Stimulated activated CD8-positive, alpha-beta memory T cell treated with anti-CD3 and anti-CD28 coated beads, Interleukin-7, amount 100 ng/mL, for 24 hours (primary cell): ENCODE results near the gene ZC3HAV1.
"Not testable (repeated sequence)": the region's sequence is repeated elsewhere in the genome, so short reads cannot be mapped to it uniquely, and the experiment has no call there.

Experiments
- DNase-seq: peaks from one replicate; pipeline ENCODE4 v3.0.0-alpha.2; 2020; ENCODE audit warnings: low read depth

ZC3HAV1 gene

DNA sequence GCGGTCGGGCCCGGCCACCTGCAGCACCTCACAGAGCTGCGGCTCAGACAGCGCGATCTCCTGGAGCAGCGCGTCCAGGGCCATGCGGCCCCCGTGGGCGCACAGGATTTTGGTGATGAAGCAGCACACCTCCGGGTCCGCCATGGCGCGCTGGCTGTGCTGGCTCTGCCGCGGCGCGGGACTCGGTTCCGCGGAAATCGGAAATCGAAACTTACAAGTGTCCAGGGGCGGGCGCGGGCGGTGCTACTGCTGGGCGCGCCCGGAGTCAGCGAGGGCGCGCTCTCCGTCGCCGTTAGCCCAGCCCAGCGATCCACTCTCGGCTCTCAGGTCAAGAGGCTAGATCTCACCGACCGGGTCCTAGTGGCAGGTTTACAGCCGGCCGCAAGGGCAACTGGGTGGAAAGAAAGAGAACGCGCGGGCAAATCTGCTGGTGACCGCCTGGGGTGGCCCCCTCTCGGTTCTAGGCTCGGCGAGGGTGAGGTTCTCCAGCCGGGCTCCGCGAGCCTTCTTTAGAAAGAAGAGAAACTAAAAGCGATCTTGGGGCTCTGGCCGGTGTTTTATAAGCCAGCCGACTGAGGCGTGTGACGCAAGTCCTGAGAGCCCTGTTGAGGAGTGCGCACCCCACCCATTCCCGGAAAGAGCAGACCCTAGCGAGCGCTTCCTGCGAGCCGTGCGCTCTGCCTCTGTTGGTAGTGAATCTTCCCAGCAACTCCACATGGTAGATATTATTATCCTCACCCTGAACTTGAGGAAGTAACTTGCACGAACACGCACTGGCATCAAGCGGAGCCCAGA, at the start of gene ZC3HAV1:
TSS of gene ZC3HAV1 (minus strand) at position 533 of the 795 bp plus-strand sequence. CDS start at position 144, 389 bp downstream.
- DNase-seq, result peak; percentile 69

DNA sequence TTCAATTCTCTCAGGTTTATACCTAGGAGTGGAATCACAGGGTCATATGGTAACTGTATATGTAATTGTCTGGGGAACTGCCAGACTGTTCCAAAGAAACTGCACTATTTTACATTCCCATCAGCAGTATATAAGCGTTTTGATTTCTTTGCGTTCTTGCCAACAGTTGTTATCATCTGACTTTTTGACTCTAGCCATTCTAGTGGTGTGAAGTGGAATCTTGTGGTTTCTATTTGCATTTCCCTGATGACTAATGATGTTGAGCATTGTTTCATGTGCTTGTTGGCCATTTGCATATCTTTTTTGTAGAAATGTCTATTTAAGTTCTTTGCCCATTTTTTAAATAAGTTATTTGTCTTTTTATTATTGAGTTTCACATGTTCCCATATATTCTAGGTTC, 44.3 kb upstream of the ZC3HAV1 start:
- DNase-seq, result no peak

DNA sequence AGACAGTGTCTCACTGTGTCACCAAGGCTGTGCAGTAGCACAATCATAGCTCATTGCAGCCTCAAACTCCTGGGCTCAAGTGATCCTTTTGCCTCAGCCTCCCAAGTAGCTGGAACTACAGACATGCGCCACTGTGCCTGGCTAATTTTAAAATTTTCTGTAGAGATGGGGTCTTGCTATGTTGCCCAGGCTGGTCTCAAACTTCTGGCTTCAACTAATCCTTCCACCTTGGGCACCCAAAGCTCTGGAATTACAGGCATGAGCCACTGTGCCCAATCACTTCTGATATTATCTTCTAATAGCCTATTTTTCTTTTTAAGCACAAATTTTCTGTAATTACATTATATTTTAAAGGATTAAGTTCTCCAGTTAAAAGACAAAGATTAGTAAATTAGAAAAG, 42.6 kb upstream of the ZC3HAV1 start:
- no peak for DNase-seq

DNA sequence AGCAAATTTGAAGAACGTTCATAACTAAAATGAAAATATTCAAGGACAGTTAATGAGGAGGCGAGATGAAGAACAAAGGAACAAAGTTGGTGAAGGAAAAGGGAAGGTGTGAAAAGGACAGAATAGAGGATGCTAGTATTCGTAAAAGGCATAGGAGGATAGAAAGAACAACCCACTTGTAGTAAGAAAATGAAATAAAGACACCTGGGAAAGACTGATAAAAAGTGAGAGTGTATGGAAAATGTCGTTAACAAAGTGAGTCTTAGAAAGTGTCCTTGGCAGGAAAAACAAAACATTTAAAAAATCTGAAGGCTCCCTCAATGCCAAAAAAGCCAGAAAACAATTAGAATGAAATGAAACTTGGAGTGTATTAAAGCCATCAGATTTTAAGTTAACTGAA, 29.6 kb upstream of the ZC3HAV1 start:
- DNase-seq, result no peak

DNA sequence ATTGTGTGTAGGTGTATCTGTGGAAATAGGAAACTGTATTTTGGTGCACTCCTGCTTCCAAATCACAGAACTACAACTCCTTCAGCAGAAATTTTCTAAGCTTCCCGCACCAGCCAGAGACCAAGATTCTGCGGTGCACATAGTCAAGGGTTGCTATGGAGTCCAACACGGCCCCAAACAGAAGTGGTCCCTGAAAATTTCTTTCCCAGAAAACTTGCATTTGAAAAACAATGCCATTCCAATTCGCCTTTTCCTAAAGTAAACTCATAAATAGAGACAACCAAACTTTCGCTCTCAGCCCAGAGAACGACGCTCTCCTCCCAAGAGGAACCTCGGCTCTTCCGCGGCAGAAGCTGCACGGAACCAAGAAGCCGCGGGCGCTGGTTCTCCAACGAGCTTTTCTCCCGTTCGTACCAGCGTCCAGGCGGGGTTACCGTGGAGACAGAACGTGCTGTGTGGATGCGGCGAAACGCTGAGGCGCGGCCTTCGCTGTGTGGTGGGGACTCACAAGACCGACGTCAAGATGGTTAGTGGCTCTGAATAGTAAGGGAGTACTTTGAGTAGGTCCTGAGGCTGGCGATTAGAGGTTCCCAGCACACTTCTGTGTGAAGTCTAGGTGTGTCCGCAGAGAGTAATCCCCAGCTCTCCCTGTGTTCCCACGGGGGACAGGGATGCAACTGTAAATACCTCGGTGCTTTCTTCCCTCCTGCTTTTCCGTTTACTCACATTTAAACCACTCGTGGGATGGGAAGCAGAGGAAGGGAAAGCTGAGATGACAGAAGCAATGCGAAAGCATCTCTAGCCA, 24.0 kb upstream of the ZC3HAV1 start:
- peak; percentile 76 for DNase-seq

DNA sequence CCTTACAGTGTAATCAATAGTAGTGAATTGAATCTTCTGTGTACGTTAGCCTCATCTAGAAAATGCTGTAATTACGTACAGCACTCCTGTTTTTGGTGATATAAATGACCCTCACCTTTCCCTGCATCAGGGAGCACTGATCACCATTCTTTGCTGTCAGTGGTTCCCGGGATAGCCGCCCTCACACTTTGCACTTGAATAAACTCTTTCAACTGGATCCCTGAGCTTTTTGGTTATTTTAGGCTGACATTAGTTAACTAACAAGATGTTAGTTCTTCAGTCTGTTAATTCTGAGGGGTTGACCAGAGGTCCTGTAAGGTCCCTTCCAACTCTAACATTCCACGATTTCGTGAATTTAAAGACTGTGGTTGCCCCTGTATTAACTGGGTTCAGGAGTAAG, 23.4 kb upstream of the ZC3HAV1 start:
- no peak for DNase-seq

DNA sequence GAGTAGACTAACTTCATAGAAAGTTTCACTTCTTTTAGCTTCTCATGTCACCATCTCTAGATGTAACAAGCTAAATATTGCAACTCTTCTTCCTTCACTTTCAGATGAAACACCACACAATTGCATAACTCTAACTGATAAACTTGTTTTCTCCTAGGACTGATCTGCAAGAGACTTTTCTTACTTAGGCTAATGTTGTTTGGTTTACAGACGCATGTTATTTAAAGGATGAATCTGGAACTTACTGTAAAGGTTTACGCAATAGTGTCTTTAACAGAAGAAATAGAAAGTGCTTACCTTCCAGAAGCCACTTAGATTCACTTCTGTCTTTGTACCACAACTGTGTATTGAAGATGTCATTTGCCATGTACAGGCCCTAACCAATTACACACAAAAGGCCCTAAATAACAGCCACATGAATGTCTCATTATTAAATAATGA, 22.1 kb upstream of the ZC3HAV1 start:
- no peak for DNase-seq

DNA sequence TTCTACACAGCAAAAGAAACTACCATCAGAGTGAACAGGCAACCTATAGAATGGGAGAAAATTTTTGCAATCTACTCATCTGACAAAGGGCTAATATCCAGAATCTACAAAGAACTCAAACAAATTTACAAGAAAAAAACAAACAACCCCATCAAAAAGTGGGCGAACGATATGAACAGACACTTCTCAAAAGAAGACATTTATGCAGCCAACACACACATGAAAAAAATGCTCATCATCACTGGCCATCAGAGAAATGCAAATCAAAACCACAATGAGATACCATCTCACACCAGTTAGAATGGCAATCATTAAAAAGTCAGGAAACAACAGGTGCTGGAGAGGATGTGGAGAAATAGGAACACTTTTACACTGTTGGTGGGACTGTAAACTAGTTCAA, 20.3 kb upstream of the ZC3HAV1 start:
- DNase-seq, result not testable (repeated sequence)

DNA sequence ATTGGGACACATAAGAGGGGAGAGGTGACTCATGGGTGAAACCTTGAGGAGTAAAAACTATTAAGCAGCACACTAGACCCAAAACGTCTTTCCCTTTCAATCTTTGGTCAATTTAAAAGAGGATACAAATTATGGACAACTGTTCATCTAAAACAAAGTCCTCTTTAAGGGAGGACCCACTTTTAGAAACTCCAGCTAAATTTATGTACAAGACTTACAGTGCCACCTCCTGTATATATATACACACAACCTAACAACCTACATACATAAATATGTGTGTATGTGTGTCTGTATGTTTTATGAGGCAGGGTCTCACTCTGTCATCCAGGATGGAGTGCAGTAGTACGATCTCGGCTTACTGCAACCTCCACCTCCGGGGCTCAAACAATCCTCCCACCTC, 18.1 kb upstream of the ZC3HAV1 start:
- DNase-seq, result no peak

DNA sequence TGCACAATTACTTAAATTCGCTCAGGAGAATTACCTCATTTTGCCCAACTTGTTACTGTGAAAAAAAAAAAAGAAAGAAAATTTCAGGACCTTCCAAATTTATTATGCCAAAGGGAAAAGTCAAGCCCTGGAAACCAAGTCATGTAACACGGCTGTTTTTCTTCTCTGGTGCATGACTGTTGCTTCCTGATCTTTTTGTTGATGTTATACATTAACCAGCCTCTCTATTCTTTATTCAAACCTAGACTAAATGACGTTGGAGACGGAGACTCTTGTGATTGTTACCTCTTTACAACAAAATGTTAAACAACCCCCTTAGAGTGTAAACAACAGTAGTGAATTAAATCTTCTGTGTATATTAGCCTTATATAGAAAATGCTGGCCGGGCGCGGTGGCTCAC, 16.1 kb upstream of the ZC3HAV1 start:
- no peak for DNase-seq

DNA sequence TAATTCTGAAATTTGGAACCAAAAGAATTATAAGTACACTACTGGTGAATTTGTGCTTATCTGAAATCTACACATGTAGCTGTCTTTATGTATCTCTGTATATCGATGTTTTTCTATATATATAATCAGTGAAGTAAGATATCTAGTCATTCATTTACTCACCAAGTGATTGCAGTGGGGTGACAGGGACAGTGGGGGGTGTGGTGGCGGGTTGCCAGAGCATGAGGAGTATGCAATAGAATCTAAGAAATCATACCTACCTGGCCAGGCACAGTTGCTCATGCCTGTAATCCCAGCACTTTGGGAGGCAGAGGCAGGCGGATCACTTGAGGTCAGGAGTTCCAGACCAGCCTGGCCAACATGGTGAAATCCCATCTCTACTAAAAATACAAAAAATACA, 15.5 kb upstream of the ZC3HAV1 start:
- DNase-seq, result not testable (repeated sequence)

DNA sequence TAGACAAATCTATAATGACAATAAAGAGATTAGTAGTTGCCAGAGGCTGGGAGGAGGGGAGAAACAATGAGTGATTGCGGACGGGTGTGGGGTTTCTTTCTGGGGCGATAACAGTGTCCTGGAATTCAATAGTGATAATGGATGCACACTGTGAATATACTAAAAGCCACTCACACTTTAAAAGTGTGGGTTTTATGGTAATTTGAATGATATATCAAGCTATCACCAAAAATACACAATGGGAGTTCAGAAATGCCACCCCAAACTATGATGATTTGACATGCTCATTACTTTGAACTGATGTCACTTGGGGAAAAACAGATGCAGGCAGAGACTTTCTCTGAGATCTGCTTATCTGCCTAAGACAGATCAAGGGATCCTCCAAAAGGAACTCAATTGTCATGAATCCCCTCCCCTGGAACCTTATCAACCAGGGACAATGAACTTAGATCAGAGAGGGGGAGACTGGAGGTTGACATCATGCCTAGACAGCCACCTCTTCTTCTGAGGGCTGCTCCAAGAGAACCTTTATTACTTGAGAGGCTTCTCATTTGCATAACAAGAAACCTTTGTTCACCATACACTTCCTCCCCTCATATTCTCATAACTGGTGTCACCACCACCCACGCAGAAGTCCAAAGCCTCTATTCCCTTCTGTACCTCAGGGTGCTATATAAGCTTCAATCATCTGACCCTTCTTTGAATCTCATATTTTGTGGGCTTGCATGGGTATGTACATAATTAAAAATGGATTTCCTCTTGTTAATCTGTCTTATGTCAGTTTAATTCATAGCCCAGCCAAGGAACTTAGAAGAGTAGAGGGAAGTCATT, 14.8 kb upstream of the ZC3HAV1 start:
- no peak for DNase-seq

DNA sequence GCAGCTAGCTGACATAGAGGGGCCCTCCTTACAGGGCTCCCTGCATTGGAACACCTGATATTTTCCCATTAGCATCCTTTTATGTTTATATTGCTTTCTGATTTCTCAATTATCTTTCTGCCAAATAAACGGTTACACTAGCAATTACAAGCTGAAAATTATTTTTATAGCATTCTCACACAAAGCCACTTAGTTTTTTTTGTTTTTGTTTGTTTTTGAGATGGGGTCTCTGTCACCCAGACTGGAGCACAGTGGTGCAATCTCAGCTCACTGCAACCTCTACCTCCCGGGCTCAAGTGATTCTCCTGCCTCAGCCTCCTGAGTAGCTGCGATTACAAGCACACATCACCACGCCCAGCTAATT, 9.9 kb upstream of the ZC3HAV1 start:
- no peak for DNase-seq

DNA sequence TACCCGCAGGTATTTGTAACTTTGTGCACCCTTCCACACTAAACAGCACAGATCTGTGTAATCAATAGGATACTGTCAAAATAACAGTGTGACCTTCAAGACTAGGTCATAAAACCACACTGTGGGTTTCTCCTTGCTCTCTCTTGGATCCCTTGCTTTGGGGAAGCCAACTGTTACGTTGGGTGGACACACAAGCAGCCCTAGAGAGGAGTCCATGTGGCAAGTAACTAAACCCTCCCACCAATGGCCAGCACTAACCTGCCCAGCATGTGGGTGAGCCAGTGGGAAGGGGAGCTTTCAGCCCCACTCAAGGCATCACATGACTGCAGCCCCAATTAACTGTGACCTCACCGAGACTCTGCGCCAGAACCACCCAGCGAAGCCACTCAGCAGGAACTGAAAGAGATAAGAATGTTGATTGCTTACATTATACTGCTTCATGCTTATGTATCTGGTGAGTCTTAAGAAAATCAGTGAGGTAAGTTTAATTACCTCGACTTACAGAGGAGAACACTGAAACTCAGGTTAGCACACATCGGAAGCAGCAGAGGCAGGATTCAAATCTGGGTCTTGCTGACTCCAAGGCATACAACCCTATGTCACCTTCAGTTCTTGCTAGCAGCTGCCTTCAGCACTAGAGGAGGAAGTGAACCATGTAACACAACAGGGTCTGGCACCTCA, 9.4 kb upstream of the ZC3HAV1 start:
- DNase-seq, result no peak

DNA sequence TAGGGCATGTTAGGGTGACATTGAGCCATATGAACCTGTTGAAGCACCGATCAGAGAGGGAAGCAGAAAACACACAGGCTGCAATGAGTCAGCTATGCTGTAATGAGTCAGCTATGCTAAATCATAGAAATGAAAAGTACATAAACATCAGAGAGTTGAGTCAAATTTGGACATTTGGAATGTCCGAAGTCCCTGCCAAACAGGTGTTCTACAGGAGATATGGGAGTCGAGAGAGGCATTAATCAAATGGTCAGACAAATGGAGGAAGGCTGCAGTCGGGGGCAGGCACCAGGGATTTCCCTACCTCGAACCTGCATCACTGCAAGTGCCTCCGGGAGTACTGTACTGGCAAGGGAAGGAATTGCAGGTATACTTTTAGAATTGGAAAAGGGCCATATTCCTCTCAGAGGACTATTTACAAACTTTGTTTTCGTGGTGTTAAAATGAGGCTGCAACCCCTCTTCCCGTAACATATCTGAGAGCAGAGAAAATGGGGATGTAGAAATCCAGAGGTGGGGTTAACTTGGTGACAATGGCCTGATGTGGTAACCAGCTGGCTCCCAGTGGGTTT, 8.8 kb upstream of the ZC3HAV1 start:
- no peak for DNase-seq

DNA sequence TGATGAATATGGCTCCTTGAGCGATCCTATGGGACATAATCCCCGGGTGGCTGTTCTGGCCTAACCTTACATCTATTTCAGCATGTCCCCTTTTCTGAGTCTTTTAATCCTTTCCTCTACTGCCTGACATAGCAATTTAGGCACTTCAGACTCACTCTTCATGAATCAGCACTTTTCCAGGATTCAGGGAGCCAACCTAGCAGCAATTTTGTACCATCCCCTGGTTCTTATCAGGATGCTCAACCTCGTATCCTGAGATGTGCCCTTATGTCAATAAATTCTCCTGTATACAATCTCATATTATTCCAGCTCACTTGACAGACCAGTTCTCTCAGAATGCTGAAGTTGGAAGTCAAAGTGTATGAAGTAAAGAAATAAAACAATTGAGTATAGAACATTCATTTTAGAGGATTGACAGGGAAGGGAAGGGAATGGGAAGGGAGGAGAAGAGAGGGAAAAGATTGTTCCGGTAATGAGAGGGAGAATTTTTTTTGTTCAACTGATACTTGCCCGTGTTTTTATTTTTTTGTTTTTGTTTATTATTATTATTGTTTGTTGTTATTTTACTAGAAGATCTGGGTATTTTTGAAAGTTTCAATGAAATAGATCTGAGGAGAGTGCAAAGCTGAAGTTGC, 8.2 kb upstream of the ZC3HAV1 start:
- DNase-seq, result no peak

DNA sequence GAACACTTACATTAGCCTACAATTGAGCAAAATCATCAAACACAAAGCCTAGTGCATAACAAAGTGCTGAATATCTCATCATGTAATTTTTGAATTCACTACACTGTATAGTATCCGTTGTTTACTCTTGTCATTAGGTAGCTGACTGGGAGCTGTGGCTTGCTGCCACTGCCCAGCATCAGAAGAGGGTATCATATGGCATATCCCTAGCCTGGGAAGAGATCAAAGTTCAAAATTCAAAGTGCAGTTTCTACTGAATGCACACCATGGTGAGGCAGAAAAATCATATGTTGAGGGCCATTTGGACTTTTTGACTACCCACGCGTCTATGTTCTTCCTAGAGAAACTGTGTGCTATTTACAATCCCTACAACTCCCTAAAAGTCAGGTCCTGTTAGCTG, 7.5 kb upstream of the ZC3HAV1 start:
- no peak for DNase-seq

DNA sequence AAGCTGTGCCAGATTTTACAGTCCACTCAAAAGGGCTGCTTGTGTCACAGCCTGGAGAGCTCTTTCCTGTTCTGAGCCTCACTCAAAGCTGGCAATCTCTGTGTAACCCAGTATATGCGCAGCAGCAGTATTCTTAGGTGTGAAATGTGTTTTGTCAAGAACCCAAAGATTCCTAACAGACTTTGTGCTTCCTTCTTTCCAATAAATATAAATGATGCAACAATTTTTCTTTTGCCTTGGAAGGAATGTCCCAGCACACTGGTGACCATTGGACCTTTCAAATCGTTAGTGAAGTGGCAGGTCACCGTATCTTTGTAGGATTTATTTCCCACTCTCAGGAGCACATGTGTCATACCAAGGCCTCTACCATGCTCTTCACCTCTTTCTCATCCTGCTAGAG, 5.6 kb upstream of the ZC3HAV1 start:
- no peak for DNase-seq

DNA sequence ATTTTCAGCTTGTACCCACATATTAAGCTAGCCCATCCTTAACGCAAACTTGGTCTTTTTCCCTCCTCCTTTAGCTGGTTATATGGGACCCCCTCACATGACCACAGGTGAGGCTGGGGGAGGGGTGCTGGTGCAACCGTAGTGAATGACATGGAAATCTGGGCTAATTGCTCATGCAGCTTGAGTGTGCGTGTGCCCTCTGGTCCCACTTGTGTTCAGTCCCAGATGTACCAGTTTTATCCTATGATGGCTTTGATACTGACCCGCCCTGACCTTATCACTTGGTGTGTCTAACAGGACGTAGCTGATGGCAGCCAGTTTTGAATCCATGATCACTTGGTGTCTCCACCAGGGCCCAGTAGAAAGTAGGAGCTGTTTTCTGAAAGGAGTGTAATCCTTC, 5.1 kb upstream of the ZC3HAV1 start:
- DNase-seq, result no peak

DNA sequence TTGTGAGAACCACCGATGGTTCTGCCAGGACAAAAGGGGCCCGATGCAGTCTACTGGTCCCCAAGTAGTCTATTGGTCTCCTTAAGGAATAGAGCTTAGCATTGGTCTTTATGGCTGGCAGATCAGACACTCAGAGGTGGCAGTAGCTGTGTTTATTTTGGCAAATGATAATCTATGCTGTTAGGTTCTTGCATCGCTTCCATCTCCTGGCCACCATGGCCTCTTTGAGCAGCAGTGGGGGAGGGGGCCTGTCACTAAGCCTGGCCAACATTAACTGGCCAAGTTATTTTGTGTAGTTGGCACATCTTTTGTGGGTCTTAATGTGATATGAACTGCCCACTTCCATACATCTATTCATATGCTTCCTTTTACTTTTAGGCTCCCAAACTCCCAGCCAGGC, 4.5 kb upstream of the ZC3HAV1 start:
- no peak for DNase-seq

DNA sequence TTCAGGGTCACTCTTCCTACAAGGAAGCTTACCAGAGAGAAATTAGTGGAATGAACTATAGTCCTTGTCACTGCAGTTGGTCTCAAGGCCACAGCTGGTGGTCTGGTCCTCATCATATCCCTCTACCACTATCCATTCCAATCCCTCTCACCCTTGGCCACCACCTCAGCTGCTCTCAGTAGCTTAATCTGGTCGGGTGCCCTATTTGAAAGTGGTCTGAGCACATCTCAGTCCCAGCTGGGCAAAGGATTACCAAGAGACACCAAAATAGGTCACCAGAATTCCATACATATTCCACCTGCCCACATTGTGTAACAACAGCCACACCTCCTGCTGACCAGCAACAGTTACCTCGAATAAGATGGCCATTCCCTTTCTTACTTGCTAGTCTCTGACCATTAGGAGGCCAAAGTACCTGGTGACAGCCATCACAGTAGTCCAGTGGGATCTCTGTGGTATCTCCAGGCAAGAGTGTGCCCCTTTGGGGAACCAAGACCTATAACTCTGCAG, 3.3 kb upstream of the ZC3HAV1 start:
- no peak for DNase-seq
